Stimulated activated CD8-positive, alpha-beta memory T cell treated with anti-CD3 and anti-CD28 coated beads, Interleukin-2, amount 100 ng/mL, for 1 hour (primary cell): ENCODE results near the gene MS4A10.
"Not testable (repeated sequence)": the region's sequence is repeated elsewhere in the genome, so short reads cannot be mapped to it uniquely, and the experiment has no call there.

Experiments
- DNase-seq, 2 donors: peaks; one replicate each; pipeline ENCODE4 v3.0.0-alpha.2; 2020; ENCODE audit warnings: low read depth in 2 of 2

MS4A10 gene

GRCh38 chr11:60786811-60787567 lies 1.9 kb downstream of the MS4A10 start:
- DNase-seq = no peak

DNA sequence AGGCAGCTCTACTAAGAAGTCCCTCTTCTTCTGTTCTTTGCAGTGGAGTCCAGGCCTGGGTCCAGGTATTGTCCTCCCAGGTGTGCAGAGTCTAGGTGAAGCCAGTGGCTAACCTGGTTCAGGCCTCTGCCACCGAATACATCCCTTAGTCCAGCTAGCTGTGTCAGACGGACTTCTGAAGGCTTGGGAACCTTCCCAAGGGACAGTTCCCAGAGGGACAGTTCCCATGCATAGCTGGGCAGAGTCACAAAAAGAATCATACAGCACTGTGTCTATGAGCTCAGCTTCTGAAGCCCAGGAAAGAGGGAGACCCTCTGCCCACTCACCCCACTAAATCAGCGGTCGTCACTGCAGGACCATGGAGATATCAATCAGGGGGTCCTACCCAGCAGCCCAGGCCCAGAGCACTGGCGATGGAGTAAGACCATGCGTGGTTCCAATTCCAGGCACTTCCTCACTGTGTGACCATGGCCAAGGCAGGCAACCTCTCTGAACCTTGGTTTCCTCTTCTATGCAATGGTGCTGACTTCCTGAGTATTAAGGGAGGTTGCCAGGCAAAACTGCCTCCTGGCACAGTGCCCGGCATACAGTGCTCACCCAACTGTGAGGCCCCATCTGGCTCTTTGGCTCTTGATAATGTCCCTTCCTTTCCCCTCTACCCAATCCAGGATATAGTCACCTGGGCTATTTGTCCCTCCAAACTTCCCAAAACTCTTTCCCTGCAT lies 3.4 kb downstream of the MS4A10 start:
- DNase-seq = no peak

GRCh38 chr11:60790726-60791125 lies 5.6 kb downstream of the MS4A10 start:
- DNase-seq = no peak

DNA sequence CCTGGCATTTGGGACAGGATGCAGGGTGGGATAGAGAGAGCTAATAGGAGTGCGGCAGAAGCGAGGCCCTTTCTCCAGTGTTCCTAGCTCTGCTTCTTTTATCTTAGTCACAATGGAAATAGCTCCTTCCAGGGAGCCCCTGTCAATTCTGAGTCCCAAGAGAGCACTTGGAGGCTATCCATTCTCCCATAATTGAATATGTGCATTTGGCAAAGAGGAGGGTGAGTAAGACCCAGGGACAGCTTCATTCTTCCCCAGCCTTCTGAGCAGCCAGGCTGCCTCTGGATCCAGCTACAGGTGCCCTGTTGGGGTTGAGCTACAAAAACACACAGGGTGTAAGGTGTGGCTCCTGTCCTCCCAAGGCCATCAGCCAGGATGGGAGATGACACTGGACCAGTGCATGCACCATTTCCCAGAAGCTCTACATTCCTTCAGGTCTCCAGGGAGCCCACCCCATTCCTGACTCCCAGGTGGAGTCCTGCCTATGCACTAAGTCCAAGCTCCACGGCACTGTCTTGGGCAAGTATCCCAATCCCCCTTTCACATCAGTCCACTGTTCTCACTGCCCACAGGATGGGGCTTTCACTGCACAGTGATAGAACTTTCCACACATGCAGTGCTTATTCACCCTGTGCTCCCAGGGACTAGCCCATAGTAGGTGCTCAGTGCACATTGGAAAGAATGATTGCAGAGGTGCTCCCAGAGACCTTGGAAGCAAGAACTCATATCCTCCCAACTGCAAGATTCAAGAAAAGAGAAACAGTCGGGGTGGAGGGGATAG lies 6.2 kb downstream of the MS4A10 start:
- DNase-seq = no peak

DNA sequence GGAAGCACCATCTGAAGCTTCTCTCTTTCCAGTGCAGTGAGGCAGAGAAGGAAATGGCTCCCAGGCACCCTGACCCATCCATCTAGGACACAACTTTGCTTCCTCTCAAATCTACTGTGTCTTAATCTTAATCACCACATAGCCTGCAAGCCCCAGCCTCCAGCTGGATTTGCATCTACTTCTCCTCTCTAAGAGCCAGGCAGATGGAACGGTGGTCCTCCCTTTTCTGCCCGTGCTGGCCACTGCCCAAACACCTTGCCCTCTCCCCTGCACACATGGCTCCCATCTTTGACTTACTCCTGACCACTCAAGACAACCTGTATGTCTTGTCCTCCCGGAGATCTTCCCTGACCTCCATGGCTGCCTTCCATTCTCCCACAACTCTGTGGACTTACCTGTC lies 7.4 kb downstream of the MS4A10 start:
- no peak for DNase-seq

DNA sequence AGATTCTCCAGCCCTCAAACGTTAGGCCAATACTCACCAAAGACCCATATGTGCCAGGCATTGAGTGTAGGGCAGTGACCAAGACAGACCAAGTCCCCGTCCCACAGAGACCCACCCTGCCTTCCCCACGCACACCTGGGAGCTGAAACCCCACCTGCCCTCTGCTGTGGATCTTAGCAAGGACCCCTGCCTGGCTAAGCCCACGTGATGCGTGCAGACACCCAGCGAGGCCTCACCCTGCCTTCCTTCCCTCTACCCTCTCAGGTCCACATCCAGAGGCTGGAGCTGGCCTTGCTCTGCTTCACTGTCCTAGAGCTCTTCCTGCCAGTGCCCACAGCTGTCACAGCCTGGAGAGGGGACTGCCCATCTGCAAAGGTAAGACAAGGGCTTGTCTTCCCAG lies 10.2 kb downstream of the MS4A10 start:
- no peak for DNase-seq

GRCh38 chr11:60797846-60798630 lies 12.9 kb downstream of the MS4A10 start:
- DNase-seq = no peak

GRCh38 chr11:60798631-60799030 lies 13.5 kb downstream of the MS4A10 start:
- DNase-seq = no peak

DNA sequence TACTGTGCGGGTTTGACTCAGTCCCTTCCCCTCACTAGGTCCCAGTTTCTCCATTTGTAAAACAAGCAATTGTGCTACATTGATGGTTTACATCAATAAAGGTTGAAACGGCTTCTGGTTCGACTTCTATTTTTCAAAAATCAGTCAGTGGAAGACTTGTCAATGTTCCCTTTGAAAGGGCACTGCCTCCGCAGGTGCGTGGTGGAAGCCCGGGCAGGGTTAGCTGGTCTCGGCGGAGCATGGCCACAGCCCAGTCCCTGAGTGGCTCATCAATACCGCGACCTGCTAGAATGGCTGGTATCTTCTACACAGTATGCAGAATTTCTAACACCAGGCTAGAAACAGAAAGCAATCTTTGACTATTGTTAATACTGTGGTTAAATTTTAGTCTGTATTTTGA lies 16.1 kb downstream of the MS4A10 start:
- DNase-seq = no peak

- no peak for DNase-seq
These were observed 18.3 kb downstream of the MS4A10 start for GRCh38 chr11:60803273-60803936.

GRCh38 chr11:60809249-60809648 lies 24.1 kb downstream of the MS4A10 start:
- DNase-seq = no peak

DNA sequence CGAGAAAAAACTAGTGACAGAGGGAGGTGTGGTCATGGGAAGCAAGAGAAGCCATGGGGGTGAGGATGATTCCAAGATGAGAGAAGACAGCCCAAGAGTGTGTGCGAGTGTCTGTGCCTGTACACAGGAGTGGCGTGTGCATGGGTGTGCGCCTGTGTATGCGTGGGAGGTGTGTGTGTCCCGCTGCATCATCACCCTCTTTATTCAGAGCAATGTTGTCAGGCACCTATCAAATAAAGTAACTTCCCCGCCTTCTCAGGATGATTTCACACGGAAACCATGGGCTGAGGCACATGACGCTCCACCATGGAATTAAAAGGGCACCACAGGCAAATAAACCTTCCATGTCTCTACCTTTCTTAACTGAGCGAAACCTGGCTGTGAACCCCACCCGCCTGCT lies 24.6 kb downstream of the MS4A10 start:
- DNase-seq = no peak

DNA sequence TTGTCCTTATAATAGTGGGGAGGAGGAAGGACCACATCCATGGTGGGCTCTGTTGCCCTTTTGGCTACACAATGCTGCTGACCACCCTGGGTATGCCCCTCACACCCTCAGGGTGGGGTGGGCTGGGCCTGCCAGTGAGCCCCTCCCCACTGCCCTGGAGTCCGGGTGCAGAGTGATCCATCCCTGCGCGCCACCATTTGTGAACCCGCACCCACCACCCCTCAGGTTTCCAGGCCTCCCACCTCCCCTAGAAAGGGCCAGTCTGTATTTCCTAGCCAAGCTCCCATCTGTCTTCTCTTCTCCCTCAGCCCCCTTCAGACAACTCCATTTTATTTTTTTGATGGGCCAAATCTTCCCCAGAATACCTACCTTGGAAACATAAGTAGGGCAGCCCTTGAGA lies 25.0 kb downstream of the MS4A10 start:
- no peak for DNase-seq

GRCh38 chr11:60810569-60810968 lies 25.4 kb downstream of the MS4A10 start:
- no peak for DNase-seq

DNA sequence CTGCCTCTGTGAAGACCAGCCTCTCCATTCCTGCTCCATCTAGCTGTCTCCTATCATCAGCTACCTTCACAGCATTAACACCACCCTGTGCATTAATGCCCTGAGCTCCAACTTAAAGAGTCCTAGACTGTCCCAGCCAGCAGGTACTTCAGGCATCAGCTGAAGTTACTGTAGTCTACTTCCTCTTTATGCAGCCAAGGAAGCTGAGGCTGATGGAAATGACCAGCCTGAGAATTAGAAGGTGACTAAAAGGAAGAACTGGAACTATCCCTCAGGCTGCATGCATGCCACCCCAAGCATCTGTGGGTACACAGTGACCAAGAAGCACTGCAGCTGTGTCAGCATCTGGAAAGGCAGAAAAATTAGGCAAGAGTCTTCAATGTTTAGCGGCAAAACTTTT lies 28.2 kb downstream of the MS4A10 start:
- DNase-seq = no peak

- no peak for DNase-seq
These were observed 29.0 kb downstream of the MS4A10 start for GRCh38 chr11:60814112-60814511.

DNA sequence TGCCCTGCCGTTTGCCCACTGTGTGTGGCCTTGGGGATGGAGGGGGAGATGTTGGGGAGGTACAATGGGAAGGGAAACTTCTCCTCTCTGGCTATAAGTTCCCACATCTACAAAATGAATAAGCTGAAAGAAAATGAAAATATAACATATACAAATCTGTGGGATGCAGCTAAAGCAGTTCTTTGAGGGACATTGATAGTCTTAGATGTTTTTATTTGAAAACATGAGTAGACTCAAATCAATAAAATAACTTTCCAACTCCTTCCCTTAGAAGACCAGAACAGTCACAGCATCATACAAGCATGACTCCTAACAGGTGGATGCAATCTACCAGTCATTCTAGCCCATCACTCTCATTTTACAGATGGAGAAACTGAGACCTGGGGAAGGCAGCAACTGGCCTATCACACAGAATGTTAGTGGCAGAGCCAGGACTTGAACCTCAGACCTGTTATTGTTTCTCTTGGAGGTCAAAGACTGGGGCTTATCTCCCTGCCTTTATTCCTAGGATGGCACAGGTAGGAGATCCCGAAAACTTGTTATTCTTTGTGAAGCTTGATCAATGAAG lies 31.5 kb downstream of the MS4A10 start:
- DNase-seq = no peak

DNA sequence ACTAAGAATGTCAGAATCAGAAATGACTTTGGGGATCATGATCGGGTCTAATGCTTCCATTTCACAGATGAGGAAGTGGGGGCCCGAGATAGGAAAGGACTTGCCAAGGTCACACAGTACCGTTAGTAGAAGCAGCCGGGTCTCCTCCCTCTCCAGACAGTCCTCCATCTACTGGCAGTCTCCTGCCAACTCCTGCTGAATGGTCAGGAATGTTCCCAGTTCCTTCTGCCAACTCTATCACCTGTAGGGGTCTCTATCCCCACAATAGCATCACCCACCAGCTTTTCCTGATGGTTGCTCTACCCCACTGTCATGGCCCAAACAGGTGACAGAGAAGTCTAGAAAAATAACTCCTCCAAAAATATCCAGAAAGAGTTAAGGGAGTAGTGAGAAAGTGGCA lies 32.9 kb downstream of the MS4A10 start:
- DNase-seq = no peak

- no peak for DNase-seq
These were observed 36.9 kb downstream of the MS4A10 start for GRCh38 chr11:60821827-60822599.

- DNase-seq = not testable (repeated sequence)
These were observed 38.7 kb downstream of the MS4A10 start for GRCh38 chr11:60823745-60824306.
